NCI-H2227 treated with DMSO at 0.1 percent for 48 hours (cell line): ENCODE data around the gene FAM193A.
"Not testable (repeated sequence)": the region's sequence is repeated elsewhere in the genome, so short reads cannot be mapped to it uniquely, and the experiment has no call there.

Source experiments
- DNase-seq: peaks from one replicate; lab custom pipeline; 2025; lab: John Stamatoyannopoulos, UW

FAM193A gene

GRCh38 chr4:2514944-2515343, 21.5 kb upstream of the FAM193A start:
- not testable (repeated sequence) for DNase-seq

- no peak for DNase-seq
Measured at GRCh38 chr4:2515830-2516550, 20.5 kb upstream of the FAM193A start.

GRCh38 chr4:2516635-2517034, 19.8 kb upstream of the FAM193A start:
- DNase-seq: no peak

- DNase-seq: no peak
Measured at GRCh38 chr4:2526559-2526958, 9.9 kb upstream of the FAM193A start.

GRCh38 chr4:2534904-2535375, 1.5 kb upstream of the FAM193A start:
- DNase-seq: no peak

- DNase-seq: no peak
Measured at GRCh38 chr4:2535376-2536192, 863 bp upstream of the FAM193A start.

GRCh38 chr4:2537011-2537830, 774 bp downstream of the FAM193A start:
- DNase-seq: no peak

- not testable (repeated sequence) for DNase-seq
Measured at GRCh38 chr4:2543580-2544191, 7.2 kb downstream of the FAM193A start.

- no peak for DNase-seq
Measured at GRCh38 chr4:2545321-2546013, 9.0 kb downstream of the FAM193A start.

- DNase-seq: no peak
Measured at GRCh38 chr4:2546286-2546823, 9.9 kb downstream of the FAM193A start.

GRCh38 chr4:2546961-2547691, 10.7 kb downstream of the FAM193A start:
- DNase-seq: not testable (repeated sequence)

GRCh38 chr4:2551118-2551517, 14.7 kb downstream of the FAM193A start:
- DNase-seq: no peak

- no peak for DNase-seq
Measured at GRCh38 chr4:2552806-2553205, 16.4 kb downstream of the FAM193A start.

- no peak for DNase-seq
Measured at GRCh38 chr4:2558301-2558700, 21.9 kb downstream of the FAM193A start.

- no peak for DNase-seq
Measured at GRCh38 chr4:2560167-2560566, 23.7 kb downstream of the FAM193A start.

GRCh38 chr4:2565533-2565932, 29.1 kb downstream of the FAM193A start:
- DNase-seq: no peak

GRCh38 chr4:2570036-2570435, 33.6 kb downstream of the FAM193A start:
- DNase-seq: no peak

- DNase-seq: no peak
Measured at GRCh38 chr4:2570551-2571222, 34.2 kb downstream of the FAM193A start.

GRCh38 chr4:2572076-2572475, 35.6 kb downstream of the FAM193A start:
- DNase-seq: no peak

GRCh38 chr4:2572866-2573265, 36.4 kb downstream of the FAM193A start:
- no peak for DNase-seq
